ENCODE measurements around the gene TRABD2B.

Gene TRABD2B

GRCh38 chr1:47788761-47789160 is 208.4 kb downstream of the TRABD2B start:
- no peak for DNase-seq

DNA sequence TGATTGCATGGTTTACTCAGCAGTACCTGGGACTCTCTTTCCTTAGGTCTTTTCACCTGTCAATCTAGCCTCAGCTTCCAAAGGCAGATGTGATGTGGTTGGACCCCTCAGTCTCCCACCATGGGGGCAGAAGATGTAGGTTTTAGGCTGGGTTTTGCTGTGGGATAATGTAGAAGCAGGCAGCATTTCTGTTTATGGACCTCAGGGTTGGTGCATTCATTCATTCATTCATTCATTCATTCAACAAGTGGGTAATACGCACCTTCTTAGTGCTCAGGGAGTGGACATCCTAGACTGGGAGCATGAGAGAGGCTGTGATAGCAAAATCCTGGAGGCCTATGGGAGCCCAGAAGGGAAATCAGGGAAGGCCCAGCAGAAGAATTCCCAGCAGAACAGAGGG is 209.6 kb downstream of the TRABD2B start:
- DNase-seq = no peak

DNA sequence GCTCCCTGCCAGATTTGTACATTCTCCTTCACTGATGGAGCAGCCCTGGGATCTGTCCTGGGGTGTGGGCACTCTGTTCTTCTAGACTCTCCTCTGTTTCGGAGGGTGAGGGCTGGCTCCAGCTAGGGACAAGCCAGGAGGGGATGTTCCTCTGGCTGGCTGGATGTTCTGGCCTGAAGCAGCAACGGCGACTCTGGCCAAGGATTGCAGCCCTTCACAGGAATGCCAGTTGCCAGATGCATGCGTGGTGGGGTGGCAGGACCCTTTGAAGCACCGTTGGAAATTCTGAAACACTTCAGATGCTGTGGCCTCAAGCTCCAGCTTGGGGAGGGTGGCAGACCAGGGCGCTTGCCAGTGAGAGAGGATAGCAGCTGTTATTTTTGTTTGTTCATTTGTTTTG is 210.9 kb downstream of the TRABD2B start:
- DNase-seq = no peak

DNA sequence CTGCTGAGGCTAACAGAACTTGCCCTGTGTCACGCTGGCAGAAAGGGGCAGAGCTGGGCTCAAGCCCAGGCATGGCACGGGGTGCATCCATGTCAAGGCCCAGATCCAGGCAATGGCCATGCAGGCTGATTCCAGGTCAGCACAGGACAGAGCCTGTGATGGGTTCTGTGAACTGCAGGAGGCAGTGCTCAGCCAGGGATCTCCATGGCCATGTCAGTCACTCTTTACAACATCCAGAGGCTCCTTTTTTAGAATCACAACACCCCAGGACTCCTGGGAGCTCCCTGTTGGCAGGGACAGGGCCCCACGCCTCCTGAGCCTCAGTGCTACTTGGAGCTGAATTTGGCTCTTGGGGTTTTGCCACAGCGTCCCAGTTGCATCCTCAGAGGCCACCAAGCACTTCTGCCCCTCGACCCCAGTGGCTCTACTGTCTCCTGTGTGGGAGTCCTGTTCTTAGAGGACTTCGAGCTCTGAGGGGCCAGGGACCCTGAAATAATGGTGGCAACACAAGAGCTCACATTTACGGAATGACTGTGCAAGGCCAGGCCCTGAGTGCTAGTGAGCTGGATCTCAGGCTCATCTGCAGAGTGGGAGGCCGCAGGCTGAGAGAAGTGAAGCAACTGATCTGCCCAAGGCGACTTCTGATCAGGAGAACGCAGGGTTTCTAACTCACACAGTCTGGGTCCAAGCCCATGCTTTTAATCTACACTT is 211.5 kb downstream of the TRABD2B start:
- no peak for DNase-seq

GRCh38 chr1:47785118-47785517 is 212.1 kb downstream of the TRABD2B start:
- DNase-seq = no peak

DNA sequence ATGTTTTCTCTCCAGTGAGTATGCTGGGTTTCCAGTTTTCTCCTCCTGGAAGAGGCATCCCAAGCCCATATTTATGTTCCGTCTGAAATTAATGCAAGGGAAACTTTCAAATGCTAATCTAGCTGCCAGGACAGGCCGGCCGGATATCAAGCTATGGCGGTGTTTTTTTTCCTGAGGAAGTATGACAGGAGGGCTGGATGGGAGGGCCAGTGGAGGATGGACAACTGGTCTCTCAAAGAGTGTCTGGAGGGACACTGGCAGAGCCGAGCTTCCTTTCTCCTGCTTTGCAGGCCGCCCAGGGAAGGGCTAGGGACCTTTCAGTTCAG is 212.7 kb downstream of the TRABD2B start:
- no peak for DNase-seq

- no peak for DNase-seq
These were observed 213.3 kb downstream of the TRABD2B start for GRCh38 chr1:47783638-47784496.

DNA sequence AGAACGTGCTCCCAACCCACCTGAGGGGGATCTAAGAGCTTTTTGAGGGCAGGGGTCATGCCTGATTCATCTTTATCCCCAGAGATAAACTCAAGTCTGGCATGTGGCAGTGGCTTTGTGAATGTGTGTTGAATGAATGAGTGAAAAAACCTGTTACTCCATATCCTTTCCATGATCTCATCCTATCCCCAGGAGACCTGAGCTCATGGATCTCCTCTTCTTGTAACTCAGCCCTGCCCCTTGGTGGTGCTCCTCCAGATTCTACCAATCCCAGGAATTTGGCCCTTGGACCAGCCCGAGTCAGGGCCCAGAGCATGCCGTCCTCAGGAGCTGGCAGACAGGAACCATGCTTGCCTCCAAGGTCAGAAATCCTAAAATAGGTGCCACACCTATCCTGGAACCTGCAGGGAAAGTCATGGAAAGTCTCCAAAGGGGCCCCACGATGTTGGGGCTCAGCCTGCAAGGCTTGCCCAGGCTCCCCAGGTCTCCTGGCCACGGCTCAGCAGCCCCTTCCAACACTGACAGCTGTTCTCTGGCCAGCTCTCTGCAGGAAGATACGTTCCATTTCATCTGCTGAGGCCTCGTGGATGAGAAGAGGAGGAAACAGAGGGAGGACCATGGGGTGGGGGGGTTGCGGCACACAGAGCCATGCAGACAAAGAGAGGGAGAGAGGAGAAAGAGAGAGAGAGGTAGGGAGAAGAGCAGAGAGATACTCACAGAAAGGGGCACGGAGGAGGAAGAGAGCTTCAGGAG is 214.6 kb downstream of the TRABD2B start:
- DNase-seq = no peak

DNA sequence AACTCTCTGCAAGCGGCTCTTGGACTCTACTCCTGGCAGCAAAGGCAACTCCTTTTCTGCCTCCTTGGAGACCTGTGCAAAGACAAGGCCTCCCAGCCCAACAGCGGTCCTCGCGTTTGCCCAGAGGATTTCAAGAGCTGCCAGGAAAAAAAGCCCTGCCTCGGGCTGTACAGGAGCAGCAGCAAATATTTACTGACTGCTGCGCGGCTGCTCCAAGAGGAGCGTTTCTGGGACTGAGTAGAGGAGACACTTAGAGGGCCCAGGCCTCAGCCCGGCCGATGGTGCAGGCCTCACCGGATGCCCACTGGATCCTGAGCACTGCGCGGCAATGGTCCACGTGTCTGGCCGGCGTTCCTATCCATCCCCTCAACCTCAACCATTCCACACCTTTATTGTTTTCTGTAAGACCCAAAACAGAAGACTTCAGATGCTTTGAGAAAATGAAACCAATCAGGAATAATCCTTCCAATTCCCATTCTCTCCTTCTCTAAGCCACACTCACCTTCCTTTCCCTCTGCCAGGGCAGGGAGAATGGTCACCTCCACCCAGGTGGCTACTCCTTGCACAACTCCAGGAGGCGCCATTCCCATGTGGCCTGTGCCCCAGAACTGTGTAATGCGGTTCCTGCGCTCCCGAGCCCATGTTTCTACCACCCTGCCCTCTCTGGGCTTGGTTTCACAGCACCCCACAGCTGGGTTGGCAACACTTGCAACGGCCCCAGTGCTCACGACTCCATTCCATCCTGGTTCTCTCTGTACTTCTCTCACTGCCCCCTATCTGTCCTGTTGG is 215.8 kb downstream of the TRABD2B start:
- DNase-seq = no peak

DNA sequence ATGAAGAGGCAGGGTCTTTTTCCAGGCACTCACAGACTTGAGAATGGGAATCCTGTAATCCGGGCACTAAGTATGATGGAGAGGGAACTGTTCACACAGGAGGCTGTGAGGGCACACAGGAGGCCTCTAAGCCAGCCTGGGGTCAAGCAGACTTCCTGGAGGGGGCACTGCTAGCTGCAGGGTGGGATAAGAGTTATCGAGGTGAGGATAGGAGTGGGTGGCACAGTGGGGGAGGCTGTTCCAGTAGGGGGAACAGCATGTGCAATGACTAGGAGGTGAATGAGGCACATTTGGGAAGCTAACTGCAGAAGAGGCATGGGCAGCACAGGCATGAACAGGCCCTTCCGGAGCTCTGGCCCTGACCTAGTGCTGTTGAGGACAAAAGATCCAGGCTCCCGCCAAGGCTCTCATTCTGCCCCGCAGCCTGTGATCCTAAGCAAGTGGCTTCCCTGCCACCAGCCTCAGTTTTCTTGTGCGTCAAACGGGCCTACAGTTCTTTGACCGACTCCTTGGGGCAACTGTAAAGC is 216.7 kb downstream of the TRABD2B start:
- no peak for DNase-seq

DNA sequence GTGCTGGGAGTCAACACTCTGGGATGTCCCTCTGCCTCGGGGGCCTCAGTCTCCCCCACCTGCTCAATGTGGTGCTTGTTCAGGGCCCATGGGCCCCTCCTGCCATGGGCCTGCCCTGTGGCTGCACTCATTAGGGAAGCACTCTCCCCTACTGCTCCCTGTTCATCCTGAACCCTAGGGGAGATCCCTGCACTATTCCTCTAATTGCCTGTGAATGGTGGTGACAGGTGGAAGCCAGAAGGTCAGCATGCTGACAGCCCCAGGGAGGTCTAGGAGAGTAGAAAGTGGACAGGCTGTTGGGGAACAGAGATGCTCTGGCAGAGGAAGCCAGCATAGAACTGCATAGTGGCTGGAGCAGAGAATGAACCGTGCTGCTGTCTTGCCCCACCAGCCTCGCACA is 217.6 kb downstream of the TRABD2B start:
- DNase-seq = no peak

DNA sequence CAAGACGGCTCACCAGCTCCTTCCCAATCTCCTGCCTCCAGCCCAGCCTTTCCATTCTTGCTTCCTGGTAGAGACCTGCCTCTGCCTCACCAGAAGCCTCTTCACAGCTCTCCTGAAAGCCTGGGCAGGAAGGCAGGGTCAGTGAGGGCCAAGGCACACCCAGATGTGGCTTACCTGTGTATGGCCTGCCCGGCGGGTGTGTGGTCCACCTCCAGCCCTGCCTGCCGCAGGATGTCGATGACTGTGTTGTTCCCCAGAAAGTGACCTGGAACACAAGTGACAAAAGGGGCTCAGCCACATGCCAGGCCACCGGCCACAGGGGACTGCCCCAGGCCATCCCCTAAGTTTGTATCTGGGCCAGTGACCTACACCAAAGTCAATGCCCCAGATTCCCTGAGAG is 218.9 kb downstream of the TRABD2B start:
- DNase-seq = no peak

- no peak for DNase-seq
These were observed 219.9 kb downstream of the TRABD2B start for GRCh38 chr1:47777322-47777721.

GRCh38 chr1:47776667-47777131 is 220.5 kb downstream of the TRABD2B start:
- no peak for DNase-seq

DNA sequence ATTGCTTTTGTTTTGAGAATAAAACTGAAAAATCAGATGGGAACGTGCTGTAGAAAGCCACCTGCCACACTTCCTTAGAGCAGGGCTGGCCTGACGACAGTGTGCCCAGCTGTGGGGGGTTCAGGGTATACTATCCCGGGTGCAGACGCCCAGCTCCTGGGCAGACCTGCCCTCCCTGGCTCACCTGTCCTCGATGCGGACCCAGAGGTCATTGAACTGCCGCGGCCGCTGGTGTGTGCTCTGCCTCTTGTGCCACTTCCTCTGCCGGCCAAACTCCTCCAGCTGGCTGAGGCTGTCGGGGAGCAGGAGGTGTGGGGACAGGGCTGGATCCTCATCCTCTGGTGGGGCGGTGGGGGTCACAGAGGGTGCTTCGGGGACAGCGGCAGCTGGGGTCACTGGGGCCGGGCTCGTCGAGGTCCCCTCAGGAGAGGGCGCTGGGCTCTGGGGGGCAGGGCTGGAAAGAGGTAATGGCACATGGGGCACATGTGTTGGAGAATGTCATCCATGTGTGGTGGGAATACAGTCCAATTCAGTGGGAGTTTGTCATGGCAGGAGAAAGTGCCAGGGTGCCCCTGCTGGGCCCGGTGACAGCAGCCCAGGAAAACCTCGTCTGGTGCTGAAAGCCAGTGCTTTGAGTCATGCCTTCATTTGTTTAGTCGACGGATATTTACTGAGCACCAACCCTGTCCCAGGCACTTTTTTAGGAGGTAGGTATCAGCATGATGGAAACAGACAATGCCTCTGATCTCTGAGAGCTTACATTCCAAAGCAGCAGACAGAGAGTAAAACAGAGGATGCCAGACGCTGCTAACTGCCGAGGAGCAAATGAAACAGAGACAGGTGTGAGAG is 222.0 kb downstream of the TRABD2B start:
- no peak for DNase-seq

DNA sequence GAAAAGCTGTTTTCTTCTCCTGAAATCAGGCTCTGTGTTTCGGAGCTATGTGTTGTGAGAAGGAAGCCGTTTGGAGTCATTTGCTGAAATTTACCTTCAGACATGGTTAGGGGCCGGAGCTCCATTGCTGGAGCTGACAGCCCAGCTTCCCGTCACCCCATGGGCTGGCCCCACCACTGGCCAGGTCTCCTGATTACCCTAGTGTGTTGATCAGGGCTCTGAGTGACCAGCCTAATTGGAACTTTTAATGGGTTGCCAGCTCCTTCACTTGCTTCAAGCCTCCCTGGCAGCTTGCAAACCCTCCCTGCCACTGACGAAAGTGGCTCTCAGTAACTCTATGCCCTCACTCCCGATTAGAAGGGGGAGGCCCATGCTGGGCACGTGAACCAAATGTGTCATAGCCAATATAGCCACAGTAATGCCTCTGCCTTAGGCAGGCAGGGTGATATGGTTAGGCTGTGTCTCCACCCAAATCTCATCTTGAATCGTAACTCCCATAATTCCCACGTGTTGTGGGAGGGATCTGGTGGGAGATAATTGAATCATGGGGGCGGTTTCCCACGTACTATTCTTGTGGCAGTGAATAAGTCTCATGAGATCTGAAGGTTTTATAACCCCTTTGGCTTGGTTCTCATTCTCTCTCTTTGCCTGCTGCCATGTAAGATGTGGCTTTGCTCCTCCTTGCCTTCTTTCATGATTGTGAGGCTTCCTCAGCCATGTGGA is 224.1 kb downstream of the TRABD2B start:
- no peak for DNase-seq

- no peak for DNase-seq
These were observed 224.9 kb downstream of the TRABD2B start for GRCh38 chr1:47772281-47772680.

GRCh38 chr1:47771751-47772150 is 225.4 kb downstream of the TRABD2B start:
- DNase-seq = no peak

- DNase-seq = no peak
These were observed 227.2 kb downstream of the TRABD2B start for GRCh38 chr1:47769983-47770382.

- no peak for DNase-seq
These were observed 227.9 kb downstream of the TRABD2B start for GRCh38 chr1:47769295-47769694.

DNA sequence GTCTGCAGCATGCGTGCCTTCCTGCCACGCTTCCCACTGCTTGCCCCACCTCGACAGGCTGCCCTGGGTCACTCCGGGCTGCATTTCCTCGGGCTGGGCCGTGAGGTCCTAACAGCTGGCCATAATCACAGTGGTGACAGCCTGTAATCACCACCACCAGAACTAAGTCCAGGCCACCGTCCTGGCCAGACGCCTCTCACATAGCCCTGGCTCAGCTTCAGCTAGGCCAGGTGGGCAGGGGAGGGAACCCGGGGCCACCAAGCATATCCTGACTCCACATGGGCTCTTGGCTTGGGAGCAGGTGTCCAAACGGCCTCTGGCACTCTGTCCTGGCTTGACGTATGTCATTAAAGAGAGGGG is 229.5 kb downstream of the TRABD2B start:
- no peak for DNase-seq

Measured in activated CD4-positive, alpha-beta T cell treated with anti-CD3 and anti-CD28 coated beads for 48 hours (primary cell).